Stimulated activated CD8-positive, alpha-beta memory T cell treated with anti-CD3 and anti-CD28 coated beads, Interleukin-15, amount 100 ng/mL, for 4 hours (primary cell): ENCODE measurements around the gene CLIC6.
A peak's percentile ranks its signal among the peaks of the same experiment; 100 is the strongest.
"Not testable (repeated sequence)": the region's sequence is repeated elsewhere in the genome, so short reads cannot be mapped to it uniquely, and the experiment has no call there.

Experiments
- DNase-seq, 2 donors: peaks; one replicate each; pipeline ENCODE4 v3.0.0-alpha.2; 2020; ENCODE audit warnings: low read depth in 2 of 2

CLIC6 gene

DNA sequence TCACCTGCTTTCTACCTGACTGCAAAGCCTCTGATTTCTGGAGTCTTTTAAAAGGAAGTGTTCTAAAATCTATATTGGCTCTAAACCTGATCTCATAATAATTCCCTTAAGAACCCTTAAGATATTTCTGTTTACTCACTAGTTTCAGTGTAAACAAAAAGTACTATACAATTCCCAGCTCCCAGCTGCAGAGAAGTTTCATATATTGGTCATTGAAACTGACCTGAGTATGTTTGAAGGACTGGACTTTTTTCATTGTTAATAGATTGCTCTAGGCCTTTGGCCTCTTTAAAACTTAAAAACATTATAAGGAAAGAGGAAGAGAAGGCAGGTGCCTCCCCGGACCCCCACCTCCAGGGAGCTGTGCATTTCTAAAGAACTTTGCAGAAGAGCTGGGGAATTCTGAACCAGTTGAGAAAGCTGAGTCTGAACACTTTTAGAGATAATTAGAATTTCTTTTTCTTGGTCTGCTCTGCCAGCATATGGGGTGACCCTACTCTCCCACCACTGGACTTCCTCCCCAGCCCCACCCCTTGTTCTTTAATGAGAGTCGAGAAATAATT is 23.7 kb downstream of the CLIC6 start:
- no peak for DNase-seq

GRCh38 chr21:34693192-34693810 is 24.5 kb downstream of the CLIC6 start:
- DNase-seq = peak in 1 of 2 donors; percentile 19

GRCh38 chr21:34695434-34695833 is 26.6 kb downstream of the CLIC6 start:
- DNase-seq = no peak

DNA sequence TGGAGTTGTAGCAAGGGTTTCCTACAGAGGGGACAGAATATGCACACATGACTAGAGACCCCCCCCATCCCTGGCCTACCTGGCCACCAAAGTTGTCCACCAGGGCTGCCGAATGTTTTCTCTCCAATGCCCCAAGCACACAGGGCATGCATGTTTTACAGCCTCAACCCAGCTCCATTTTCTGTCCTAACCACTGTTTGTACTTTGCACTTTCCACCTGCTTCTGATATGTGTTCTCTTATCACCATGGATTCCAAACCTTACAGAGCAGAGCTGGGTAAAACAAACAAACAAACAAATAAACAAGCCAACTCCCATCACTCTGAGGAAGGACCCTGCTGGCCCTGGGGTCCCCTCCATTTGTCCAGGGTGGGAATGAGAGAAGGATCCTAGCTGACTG is 27.3 kb downstream of the CLIC6 start:
- no peak for DNase-seq

DNA sequence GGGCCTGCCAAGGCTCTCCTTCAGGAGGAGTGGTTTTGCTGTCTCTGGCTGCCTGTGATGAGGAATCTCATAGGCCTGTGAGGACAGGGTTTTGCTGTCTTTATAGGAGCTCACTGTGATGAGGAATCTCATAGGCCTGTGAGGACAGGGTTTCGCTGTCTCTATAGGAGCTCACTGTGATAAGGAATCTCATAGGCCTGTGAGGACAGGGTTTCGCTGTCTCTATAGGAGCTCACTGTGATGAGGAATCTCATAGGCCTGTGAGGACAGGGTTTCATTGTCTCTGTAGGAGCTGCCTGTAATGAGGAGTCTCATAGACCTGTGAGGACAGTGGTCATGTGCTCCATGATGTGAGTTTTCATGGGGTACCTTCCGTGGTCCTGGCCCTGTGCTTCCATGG is 29.0 kb downstream of the CLIC6 start:
- no peak for DNase-seq

- no peak for DNase-seq
These were observed 29.6 kb downstream of the CLIC6 start for GRCh38 chr21:34698270-34699015.

- no peak for DNase-seq
These were observed 31.8 kb downstream of the CLIC6 start for GRCh38 chr21:34700605-34701004.

DNA sequence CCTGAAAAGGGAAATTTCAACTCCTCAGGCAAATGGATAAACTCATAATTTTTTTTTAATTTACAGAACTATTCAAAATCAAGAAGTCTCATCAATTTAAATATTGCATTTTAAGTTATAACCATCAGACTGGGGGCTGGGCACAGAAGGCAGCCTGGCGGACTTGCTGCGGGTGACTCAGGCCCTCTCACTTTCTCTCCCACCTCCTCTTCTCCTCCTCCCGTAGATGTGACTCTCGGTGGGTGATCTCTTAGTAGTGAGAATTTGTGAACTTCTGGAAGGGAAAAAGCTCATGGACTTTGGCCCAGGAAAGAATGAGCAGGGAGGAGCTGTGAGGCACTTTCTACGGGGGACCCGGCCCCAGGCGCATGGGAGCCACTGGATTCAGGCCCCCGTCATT is 32.9 kb downstream of the CLIC6 start:
- DNase-seq = no peak

DNA sequence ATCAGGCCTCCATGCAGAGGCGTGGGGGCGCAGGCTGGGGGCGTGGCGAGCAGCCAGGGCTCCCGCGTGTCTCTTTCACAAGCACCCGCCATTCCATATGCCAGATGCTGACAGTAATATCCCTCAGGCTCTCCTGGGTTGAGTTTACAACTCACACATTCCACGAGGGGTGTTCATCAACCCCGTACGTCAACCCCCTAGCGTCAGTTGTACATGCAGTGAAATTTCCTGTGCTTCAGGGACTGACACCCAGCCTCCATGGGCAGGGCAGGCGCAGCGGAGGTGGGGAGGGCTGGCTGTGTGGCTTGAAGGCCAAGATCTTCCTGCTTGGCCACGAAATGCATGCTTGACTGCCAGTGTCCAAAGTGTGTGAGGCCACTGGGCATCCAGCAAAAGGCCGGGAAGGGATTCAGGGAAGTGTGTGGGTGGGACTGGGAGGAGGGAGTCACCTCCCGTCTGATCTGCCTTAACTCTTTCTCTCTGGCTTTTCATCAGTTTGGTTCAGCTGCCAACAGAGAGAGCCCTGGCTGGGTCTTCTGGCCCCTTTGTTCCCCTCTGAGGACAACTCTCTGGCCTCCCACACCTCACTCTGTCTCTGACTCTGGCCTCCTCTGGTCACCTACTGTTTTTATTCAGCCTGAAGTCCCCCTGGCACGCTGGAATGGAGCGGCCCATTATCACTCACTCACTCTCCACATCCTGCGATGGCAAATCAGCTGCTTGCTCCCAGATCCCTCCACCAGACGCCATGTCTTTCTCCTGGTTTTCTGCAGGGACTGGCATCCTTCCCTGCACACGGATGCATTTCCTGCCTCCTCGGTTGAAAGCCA is 33.8 kb downstream of the CLIC6 start:
- no peak for DNase-seq

DNA sequence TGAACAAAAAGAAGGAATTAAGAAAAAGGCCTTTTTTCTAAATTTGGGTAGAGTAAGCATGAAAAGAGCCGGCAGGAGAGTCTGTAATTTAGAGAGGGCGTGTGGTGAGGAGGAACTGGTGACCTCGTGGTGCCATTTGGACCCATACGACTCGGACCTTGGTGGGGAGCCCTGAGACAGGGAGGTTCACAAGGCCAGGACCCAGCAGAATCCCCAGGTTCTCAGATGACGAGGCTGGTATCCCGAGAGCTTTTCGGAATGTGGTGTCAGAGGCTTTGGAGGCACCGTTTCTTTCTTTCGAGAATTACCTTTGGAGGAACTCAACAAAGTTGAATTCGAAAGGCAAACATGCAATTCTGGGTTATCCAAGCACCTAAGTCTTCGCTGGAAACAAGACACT is 34.8 kb downstream of the CLIC6 start:
- DNase-seq = no peak

GRCh38 chr21:34704119-34704518 is 35.3 kb downstream of the CLIC6 start:
- DNase-seq = no peak

- no peak for DNase-seq
These were observed 36.2 kb downstream of the CLIC6 start for GRCh38 chr21:34705011-34705410.

- DNase-seq = no peak
These were observed 37.5 kb downstream of the CLIC6 start for GRCh38 chr21:34706337-34706736.

DNA sequence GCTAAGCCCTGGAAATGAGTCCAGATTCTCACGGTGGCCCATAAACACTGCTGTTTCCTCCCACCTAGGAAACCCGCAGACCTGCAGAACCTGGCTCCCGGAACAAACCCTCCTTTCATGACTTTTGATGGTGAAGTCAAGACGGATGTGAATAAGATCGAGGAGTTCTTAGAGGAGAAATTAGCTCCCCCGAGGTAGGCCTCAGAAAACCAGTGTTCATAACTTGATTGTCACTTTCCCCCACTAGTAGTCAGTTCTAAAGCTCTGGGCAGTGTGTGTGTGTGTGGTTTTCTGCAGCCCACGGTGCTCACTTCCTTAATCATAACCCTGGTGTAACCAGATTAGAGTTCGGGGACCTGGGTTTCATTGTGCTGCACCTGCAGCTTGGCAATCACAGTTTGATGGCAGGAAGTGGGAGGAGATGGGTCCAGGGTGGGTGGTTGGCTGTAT is 39.1 kb downstream of the CLIC6 start:
- DNase-seq = no peak

GRCh38 chr21:34713621-34714020 is 44.8 kb downstream of the CLIC6 start:
- DNase-seq = no peak

DNA sequence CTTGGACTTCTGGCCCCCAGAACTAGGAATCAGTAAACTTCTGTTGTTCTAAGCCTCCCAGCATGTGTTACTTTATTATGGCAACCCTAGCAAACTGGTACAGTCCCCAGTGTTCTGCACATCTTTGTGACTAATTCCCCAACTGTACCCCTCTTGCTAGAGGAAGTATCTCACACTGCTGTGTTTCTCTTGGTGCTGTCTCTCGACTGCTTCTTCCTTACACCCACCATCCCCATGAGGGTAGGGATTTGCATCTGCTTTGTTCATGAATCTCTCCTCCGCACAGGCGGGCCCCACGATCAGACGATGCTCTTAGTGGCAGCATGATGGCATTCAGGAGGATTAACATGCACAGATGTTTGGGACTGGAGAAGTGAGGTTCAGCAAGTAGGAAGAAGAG is 46.7 kb downstream of the CLIC6 start:
- DNase-seq = no peak

DNA sequence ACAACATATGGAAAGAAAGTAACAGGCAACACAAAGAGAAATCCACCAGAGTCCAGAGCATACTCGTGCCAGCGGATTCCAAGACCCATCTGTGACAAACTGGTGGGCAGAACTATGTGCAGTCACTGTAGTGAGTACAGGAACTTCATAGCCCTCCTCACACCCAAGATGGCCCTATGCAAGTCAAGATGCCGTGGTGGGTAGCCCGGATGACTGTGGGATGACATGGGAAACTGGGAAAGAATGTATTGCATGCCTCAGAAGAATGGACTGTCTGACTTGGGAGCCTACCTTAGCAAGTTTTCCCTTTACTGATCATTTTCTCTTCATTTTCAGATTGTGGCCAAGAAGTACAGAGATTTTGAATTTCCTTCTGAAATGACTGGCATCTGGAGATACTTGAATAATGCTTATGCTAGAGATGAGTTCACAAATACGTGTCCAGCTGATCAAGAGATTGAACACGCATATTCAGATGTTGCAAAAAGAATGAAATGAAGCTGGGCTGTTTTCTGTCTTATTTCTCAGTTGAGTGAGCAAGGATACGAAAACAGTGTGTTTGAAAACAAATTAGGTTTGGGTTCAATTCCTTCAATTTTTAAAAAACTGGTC is 47.3 kb downstream of the CLIC6 start:
- no peak for DNase-seq

DNA sequence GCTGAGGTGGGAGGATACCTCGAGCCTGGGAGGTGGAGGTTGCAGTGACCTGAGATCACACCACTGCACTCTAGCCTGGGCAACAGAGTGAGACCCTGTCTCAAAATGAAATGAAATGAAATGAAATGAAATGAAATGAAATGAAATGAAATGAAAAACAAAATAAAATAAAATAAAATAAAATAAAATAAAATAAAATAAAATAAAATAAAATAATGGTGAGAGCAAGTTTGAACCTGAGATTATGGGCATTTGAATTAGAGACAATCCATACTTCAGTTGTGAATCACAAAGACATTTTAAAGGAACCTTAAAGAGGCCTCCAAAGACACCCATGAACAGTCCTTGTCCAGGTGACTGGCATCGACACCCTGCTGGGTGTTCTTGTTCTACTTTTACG is 49.7 kb downstream of the CLIC6 start:
- DNase-seq = not testable (repeated sequence)

GRCh38 chr21:34722684-34723300 is 54.0 kb downstream of the CLIC6 start:
- DNase-seq = no peak

DNA sequence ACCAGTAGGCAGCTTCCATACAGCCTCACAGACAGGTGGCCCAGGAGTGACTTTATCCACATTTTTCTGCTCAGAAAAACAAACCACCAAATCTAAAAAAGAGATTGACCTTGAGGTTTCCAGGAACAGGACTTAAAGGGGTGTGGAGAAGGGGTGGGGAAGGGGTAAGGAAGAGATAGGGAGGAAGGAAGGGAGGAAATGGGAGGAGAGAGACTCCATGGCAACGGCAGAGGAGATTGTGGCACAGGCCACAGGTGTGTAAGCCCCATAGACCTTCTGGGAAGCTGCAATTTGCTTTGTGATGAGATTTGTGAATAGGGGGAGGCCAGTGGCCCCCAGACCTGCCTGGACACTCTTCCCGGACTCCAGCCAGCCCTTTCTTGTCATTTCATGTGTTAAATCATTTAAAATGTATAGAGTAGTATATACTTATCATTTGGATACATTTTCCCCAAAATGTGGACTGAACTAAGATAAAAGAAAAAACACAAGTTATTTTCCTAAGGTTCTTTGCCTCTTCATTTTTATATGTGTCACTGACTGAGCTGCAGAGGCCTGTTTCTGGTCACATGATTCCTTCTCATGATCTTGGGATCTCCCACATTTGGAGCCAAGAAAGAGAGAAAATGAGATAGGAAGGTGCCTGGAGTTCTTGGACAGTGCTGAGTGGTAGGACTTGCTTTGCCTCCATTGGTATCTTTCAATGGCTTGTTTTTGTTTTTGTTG is 55.5 kb downstream of the CLIC6 start:
- DNase-seq = no peak

- DNase-seq = no peak
These were observed 56.0 kb downstream of the CLIC6 start for GRCh38 chr21:34724857-34725195.
